HEK293 (cell line): ENCODE measurements around the gene UXS1.

Experiments
- AEBP2 ChIP-seq: fragments of 450-650 bp; formaldehyde crosslinking; IDR thresholded peaks from 2 replicates; pipeline ENCODE4 v1.5.1; 2016; ENCODE audit warnings: missing biosample characterization, missing genetic modification characterization, borderline replicate concordance
- CTCF ChIP-seq: fragments of 450-650 bp; formaldehyde crosslinking; IDR thresholded peaks from 2 replicates; pipeline ENCODE4 v1.5.1; 2016; ENCODE audit warnings: missing biosample characterization, missing genetic modification characterization
- ZBTB11 ChIP-seq: fragments of 450-650 bp; formaldehyde crosslinking; conservative IDR thresholded peaks from 2 replicates; pipeline ENCODE4 v1.5.1; 2016; ENCODE audit warnings: low read depth, missing biosample characterization, missing genetic modification characterization
- ZBTB44 ChIP-seq: fragments of 450-650 bp; IDR thresholded peaks from 2 replicates; pipeline ENCODE4 v1.5.1; 2018; ENCODE audit warnings: missing biosample characterization, mild to moderate bottlenecking, missing genetic modification characterization
- ZBTB8A ChIP-seq: fragments of 450-650 bp; formaldehyde crosslinking; IDR thresholded peaks from 2 replicates; pipeline ENCODE4 v1.5.1; 2016; ENCODE audit warnings: missing biosample characterization, missing genetic modification characterization
- ZNF449 ChIP-seq: fragments of 450-650 bp; formaldehyde crosslinking; IDR thresholded peaks from 2 replicates; pipeline ENCODE4 v1.5.1; 2017; ENCODE audit warnings: missing biosample characterization, mild to moderate bottlenecking, missing genetic modification characterization, moderate library complexity
- ZNF529 ChIP-seq: fragments of 450-650 bp; formaldehyde crosslinking; IDR thresholded peaks from 2 replicates; pipeline ENCODE4 v1.5.1; 2017; ENCODE audit warnings: missing genetic modification characterization, missing biosample characterization; ENCODE audit not compliant: insufficient replicate concordance
- ZNF530 ChIP-seq: fragments of 450-650 bp; formaldehyde crosslinking; IDR thresholded peaks from 2 replicates; pipeline ENCODE4 v1.5.1; 2016; ENCODE audit warnings: low read depth, missing biosample characterization, missing genetic modification characterization
- ZNF580 ChIP-seq: fragments of 450-650 bp; formaldehyde crosslinking; IDR thresholded peaks from 2 replicates; pipeline ENCODE4 v1.5.1; 2016; ENCODE audit warnings: missing biosample characterization, missing genetic modification characterization
- ZNF610 ChIP-seq: fragments of 450-650 bp; formaldehyde crosslinking; IDR thresholded peaks from 2 replicates; pipeline ENCODE4 v1.5.1; 2016; ENCODE audit warnings: missing biosample characterization, missing genetic modification characterization, borderline replicate concordance

GRCh38 chr2:106117882-106118684, 76.0 kb downstream of the UXS1 start:
- TF ChIP-seq ZNF580 (tag by site-specific recombination) (no peak), CTCF (tag by site-specific recombination) (no peak), ZNF449 (tag by site-specific recombination) (no peak), ZNF610 (tag by site-specific recombination) (no peak), ZBTB11 (tag by site-specific recombination) (no peak), ZNF530 (tag by site-specific recombination) (no peak), AEBP2 (tag by site-specific recombination) (no peak), ZBTB8A (tag by site-specific recombination) (no peak), ZNF529 (no peak), ZBTB44 (no peak)
